Fibroblast of skin of abdomen (primary cell): ENCODE results near the gene HNRNPH2.

Source experiments
- DNase-seq: peaks from one replicate; pipeline ENCODE4 v3.0.0-alpha.2; 2013

HNRNPH2 gene

DNA sequence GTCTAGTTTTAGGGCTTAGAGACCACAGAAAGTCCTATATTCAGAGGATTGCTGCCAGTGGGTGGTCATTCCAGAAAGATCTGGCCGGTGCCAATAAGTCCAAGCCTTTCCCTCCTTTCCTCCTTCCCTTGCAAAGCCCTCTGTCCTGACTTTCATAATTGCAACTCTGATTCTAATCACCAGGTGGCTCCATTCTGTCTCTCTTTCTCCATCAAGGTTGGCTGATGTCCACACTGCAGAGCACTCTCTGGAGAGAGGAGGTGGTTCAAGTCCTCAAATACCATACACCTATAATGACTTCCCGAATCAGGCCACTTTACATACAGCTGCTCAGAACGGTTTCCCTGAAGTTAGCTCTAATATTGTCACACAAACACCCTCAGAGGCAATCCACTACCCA lies 54.9 kb downstream of the HNRNPH2 start:
- DNase-seq, result peak; percentile 7
